NT2/D1 (cell line): ENCODE results near the gene GUCY1A1.

Experiments used
- SUZ12 ChIP-seq: IDR thresholded peaks from 2 replicates; pipeline ENCODE4 v1.6.1; 2011; ENCODE audit not compliant: insufficient read length, insufficient read depth; ENCODE audit errors: extremely low read depth
- YY1 ChIP-seq: IDR thresholded peaks from 2 replicates; pipeline ENCODE4 v1.6.1; 2011; ENCODE audit not compliant: insufficient read length, insufficient read depth
- ZNF274 ChIP-seq: IDR thresholded peaks from 2 replicates; pipeline ENCODE4 v1.6.1; 2011; ENCODE audit warnings: mild to moderate bottlenecking, low read depth, low read length

DNA sequence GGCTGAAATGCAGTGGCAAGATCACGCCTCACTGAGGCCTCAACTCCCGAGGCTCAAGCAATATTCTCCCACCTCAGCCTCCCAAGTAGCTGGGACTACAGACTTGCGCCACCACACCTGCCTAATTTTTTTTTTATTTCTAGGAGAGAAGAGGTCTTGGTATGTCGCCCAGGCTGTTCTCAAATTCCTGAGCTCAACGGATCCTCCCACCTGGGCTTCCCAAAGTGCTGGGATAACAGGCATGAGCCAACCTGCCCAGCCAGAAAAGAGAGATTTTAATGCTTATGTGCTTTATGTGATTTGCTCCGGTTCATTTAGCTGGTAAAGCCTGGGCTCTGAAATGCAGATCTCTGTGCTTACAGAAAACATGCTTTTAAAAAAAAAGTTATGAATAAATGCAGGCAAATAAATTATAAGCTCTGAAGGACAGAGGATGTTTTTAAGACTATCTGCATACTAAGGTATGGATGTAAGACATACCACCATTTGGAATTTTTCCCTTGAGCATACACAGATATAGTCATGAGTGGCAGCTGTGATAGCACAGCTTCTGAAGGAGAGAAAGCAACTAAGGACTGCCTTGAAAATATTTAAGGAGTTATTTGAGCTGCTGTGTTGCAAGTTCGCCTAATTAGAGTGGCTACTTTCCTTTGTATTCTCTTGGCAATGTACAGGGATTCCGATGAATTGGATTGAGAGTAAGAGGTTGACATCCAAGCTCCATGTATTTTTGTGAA lies 106.0 kb downstream of the GUCY1A1 start:
- TF ChIP-seq SUZ12 (no peak), YY1 (no peak), ZNF274 (no peak)
